ENCODE measurements around the gene CA6. TPM values are rescaled to one million over a fixed set of nuclear protein-coding genes. Genes with fewer than 3 reads are reported as not detected.

Gene CA6
- total RNA-seq, 1 donor from 2014 or later, result not detected

DNA sequence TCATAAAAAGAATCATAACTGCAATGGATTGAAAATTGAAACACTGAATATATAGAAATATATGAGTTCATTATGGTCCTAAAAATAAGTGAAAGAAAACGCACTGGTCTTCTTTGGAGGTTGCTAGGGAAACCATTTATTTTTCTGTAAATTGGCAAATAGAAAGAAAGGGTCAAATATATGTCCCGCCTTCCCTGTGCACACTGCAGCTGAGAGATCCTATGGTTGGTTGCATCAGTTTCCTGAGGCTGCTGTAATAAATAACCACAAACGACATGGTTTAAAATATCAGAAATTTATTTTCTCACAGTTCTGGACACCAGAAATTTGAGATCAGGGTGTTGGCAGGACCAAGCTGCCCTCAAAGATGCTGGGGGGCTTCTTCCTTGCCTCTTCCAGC is 35.0 kb downstream of the CA6 start:
- no peak overlapping the region for H3K27ac ChIP-seq (replicated peaks)
- no peak overlapping the region for H3K4me3 ChIP-seq
- intact Hi-C loops (cut with micrococcal nuclease), result no loop called here
- TF ChIP-seq, protein P1, sequence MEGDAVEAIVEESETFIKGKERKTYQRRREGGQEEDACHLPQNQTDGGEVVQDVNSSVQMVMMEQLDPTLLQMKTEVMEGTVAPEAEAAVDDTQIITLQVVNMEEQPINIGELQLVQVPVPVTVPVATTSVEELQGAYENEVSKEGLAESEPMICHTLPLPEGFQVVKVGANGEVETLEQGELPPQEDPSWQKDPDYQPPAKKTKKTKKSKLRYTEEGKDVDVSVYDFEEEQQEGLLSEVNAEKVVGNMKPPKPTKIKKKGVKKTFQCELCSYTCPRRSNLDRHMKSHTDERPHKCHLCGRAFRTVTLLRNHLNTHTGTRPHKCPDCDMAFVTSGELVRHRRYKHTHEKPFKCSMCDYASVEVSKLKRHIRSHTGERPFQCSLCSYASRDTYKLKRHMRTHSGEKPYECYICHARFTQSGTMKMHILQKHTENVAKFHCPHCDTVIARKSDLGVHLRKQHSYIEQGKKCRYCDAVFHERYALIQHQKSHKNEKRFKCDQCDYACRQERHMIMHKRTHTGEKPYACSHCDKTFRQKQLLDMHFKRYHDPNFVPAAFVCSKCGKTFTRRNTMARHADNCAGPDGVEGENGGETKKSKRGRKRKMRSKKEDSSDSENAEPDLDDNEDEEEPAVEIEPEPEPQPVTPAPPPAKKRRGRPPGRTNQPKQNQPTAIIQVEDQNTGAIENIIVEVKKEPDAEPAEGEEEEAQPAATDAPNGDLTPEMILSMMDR (IDR thresholded peaks at IDR 0.05; ENCODE audit: borderline replicate concordance), result no peak
- H3K9me3 ChIP-seq (replicated peaks), result peaks cover 6% of the 10 kb centered on the region
- DNase-seq, result no peak
- no peaks in the 10 kb centered on the region for H3K27me3 ChIP-seq (ENCODE audit: low read depth)
- no peaks in the 10 kb centered on the region for H3K36me3 ChIP-seq
- peaks cover 3% of the 10 kb centered on the region for H3K4me1 ChIP-seq

DNA sequence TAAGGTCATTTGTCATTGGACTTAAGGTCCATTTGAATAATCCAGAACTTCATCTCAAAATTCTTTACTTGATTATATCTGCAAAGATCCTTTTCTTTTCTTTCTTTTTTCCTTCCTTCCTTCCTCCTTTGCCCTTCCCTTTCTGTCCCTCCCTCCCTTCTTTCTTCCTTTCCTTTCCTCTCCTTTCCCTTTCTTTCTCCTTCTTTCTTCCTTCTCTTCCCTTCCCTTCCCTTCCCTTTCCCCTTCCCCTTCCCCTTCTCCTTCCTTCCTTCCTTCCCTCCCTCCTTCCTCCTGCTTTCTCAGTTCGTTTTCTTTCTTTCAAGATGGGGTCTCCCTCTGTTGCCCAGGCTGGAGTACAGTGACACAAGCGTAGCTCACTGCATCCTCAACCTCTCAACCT is 35.5 kb downstream of the CA6 start:
- intact Hi-C loops (cut with micrococcal nuclease), result no loop called here
- no peak overlapping the region for H3K4me3 ChIP-seq

DNA sequence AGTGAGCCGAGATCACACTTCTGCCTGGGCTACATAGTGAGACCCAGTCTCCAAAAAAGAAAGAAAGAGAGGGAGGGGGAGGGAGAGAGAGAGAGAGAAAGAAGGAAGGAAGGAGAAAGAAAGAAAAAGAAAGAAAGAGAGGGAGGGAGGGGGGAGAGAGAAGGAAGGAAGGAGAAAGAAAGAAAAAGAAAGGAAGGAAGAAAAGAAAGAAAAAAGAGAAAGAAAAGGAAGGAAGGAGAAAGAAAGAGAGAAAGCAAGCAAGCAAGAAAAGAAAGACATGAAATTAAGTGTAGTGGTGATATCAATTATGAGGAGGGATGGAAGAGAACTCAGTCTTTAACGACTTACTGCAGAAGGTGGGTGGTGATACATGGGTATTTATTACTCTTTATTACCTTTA is 38.5 kb downstream of the CA6 start:
- no peaks in the 10 kb centered on the region for H3K27me3 ChIP-seq (ENCODE audit: low read depth)
- H3K36me3 ChIP-seq, result no peaks in the 10 kb centered on the region
- peaks cover 30% of the 10 kb centered on the region for H3K4me1 ChIP-seq
- H3K4me3 ChIP-seq, result no peak overlapping the region
- H3K27ac ChIP-seq (replicated peaks), result no peak overlapping the region
- intact Hi-C loops (cut with micrococcal nuclease), result no loop called here
- TF ChIP-seq, protein P1 (IDR thresholded peaks at IDR 0.05; ENCODE audit: borderline replicate concordance), result no peak
- H3K9me3 ChIP-seq (replicated peaks), result peaks cover 6% of the 10 kb centered on the region
- DNase-seq, result no peak

More for the DNA sequence above, 35.5 kb downstream of the CA6 start:
- Histone ChIP-seq H3K9me3 (replicated peaks) (peaks cover 6% of the 10 kb centered on the region), H3K4me1 (peaks cover 8% of the 10 kb centered on the region), H3K27ac (replicated peaks) (no peak overlapping the region), H3K27me3 (ENCODE audit: low read depth) (no peaks in the 10 kb centered on the region), H3K36me3 (no peaks in the 10 kb centered on the region)
- TF ChIP-seq, protein P1 (IDR thresholded peaks at IDR 0.05; ENCODE audit: borderline replicate concordance), result no peak
- no peak for DNase-seq

- no peak overlapping the region for H3K27ac ChIP-seq (replicated peaks)
- DNase-seq, result no peak
- TF ChIP-seq, protein P1 (IDR thresholded peaks at IDR 0.05; ENCODE audit: borderline replicate concordance), result no peak
- intact Hi-C loops (cut with micrococcal nuclease), result loop anchor here (5.0 kb wide), 1 partner anchor 63 kb away; no protein-coding TSS in a partner anchor
- H3K4me1 ChIP-seq, result peaks cover 30% of the 10 kb centered on the region
- no peaks in the 10 kb centered on the region for H3K36me3 ChIP-seq
- H3K9me3 ChIP-seq (replicated peaks), result peaks cover 6% of the 10 kb centered on the region
- H3K27me3 ChIP-seq (ENCODE audit: low read depth), result no peaks in the 10 kb centered on the region
- H3K4me3 ChIP-seq, result no peak overlapping the region
These were observed 39.3 kb downstream of the CA6 start for GRCh38 chr1:8984990-8985389.

DNA sequence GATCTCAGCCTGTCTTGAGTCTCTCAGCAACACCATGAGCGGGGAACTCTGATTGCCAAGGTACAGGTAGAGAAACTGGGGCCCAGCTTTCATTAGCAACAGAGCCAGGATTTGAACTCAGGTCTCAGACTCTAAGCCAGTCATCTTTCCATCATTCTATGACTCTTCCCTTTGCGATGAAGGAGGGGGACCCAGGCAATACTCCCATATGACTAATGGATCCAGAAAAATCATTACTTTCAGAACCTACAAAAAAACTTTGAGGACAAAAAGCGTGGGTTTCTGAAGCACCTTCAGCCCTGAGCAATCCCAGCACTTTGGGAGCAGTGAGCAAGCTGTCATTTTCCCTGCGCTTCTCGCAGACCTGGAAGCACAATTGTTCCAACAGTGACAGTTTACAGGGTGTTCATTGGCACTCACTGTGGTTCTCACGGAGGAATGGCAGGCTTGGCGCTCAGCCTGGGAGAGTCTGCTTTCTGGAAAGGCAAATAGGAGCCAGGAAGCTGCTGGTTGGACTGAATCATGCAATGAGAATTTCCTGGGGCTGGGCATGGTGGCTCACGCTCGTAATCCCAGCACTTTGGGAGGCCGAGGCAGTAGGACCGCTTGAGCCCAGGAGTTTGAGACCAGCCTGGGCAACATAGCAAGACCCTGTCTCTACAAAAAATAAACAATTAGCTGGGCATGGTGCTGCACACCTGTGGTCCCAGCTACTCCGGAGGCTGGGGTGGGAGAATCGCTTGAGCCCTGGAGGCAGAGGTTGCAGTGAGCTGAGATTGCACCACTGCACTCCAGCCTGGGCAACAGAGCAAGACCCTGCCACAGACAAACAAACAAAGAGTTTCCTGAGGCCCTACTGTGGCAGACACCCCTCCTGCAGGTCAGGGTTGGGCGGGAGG is 40.5 kb downstream of the CA6 start:
- peak overlapping the region; percentile 76 for H3K27ac ChIP-seq (replicated peaks)
- H3K27me3 ChIP-seq (ENCODE audit: low read depth), result no peaks in the 10 kb centered on the region
- no peaks in the 10 kb centered on the region for H3K36me3 ChIP-seq
- no peak overlapping the region for H3K4me3 ChIP-seq
- intact Hi-C loops (cut with micrococcal nuclease), result loop anchor here (5.0 kb wide), 1 partner anchor 64 kb away; no protein-coding TSS in a partner anchor
- H3K4me1 ChIP-seq, result peaks cover 30% of the 10 kb centered on the region
- peaks cover under 1% of the 10 kb centered on the region for H3K9me3 ChIP-seq (replicated peaks)
- DNase-seq, result peak; percentile 84
- TF ChIP-seq, protein P1 (IDR thresholded peaks at IDR 0.05; ENCODE audit: borderline replicate concordance), result no peak

Measured in left ventricle myocardium inferior (tissue), 1 donor.